Uterus (tissue), 2 donors: ENCODE results near the gene FADS3.

Experiments
- CTCF ChIP-seq, 4 experiments: fragments of 200-600 bp in 2 of 4; fragments of 450-650 bp in 2 of 4; sonication (generic) in 2 of 4; IDR thresholded peaks; one replicate each; pipeline ENCODE4 v1.5.1; 2016 to 2019; ENCODE audit warnings: antibody characterized with exemption in 4 of 4, mild to moderate bottlenecking in 2 of 4, moderate library complexity in 1 of 4
- POLR2A ChIP-seq, 2 donors: fragments of 450-650 bp; IDR thresholded peaks; one replicate each; pipeline ENCODE4 v1.6.1; 2016; ENCODE audit warnings: antibody characterized with exemption in 2 of 2, mild to moderate bottlenecking in 1 of 2, moderate library complexity in 1 of 2

GRCh38 chr11:61882879-61883278 lies 8.5 kb downstream of the FADS3 start:
- no peak for TF ChIP-seq POLR2A (IDR thresholded peaks at IDR 0.05)
- no peak for TF ChIP-seq CTCF (IDR thresholded peaks at IDR 0.05)
